ENCODE measurements around the gene ATP6AP2.

DNA sequence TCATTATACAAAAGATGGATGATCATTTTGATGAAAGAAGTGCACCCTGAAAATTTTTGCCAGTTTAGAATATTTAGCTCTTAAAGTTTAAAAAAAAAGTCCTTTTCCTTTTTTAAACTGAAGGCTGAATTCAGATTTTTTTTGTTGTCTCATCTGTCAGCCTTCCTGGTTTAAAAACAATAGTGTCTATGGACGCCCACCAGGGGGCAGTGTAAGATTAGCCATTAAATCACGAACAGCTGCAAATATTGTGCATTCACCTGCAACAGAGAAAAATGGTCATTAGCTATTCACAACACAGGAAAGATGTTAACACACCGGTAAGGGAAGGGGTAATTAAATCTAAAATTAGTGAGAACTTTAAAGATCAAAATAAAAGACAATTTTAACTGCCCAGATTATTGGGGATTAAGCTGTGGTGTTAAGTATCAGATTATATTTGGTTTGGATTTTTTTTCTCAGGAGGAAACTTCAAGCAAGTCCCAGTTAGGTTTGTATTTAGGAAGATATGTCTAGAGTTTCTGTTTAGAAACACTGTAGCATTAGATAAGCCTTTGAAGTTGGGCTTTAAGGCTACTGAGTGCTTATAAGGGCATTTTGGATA is 71.0 kb downstream of the ATP6AP2 start:
- TF ChIP-seq CTCF (conservative IDR thresholded peaks at IDR 0.05) = peak; percentile 72
- no peak for TF ChIP-seq ZFX (IDR thresholded peaks at IDR 0.05)

Measured in C4-2B (cell line).